Stimulated activated CD8-positive, alpha-beta memory T cell treated with anti-CD3 and anti-CD28 coated beads, Interleukin-4, amount 100 ng/mL, for 4 hours (primary cell): ENCODE measurements around the gene LBR.
A peak's percentile ranks its signal among the peaks of the same experiment; 100 is the strongest.
"Not testable (repeated sequence)": the region's sequence is repeated elsewhere in the genome, so short reads cannot be mapped to it uniquely, and the experiment has no call there.

Experiments
- DNase-seq, 2 donors: peaks; one replicate each; pipeline ENCODE4 v3.0.0-alpha.2; 2020; ENCODE audit warnings: low read depth in 2 of 2, low spot score in 1 of 2

LBR gene

GRCh38 chr1:225427235-225428067 lies at the start of gene LBR:
Gene LBR, minus strand, starts transcription at chr1:225428038. Its CDS starts 3,963 bp downstream, at chr1:225424075.
- no peak for DNase-seq

GRCh38 chr1:225477296-225477911 lies 49.6 kb upstream of the LBR start:
- no peak for DNase-seq

GRCh38 chr1:225476538-225476988 lies 48.7 kb upstream of the LBR start:
- DNase-seq: no peak

GRCh38 chr1:225476100-225476511 lies 48.3 kb upstream of the LBR start:
- DNase-seq: no peak

- peak in 1 of 2 donors; percentile 26 for DNase-seq
Measured at GRCh38 chr1:225474986-225475820, 47.4 kb upstream of the LBR start.

- DNase-seq: no peak
Measured at GRCh38 chr1:225474439-225474985, 46.7 kb upstream of the LBR start.

GRCh38 chr1:225473676-225474438 lies 46.0 kb upstream of the LBR start:
- DNase-seq: not testable (repeated sequence)

GRCh38 chr1:225473266-225473665 lies 45.4 kb upstream of the LBR start:
- not testable (repeated sequence) for DNase-seq

GRCh38 chr1:225471453-225472301 lies 43.8 kb upstream of the LBR start:
- DNase-seq: no peak

- no peak for DNase-seq
Measured at GRCh38 chr1:225471109-225471452, 43.2 kb upstream of the LBR start.

GRCh38 chr1:225470211-225471108 lies 42.6 kb upstream of the LBR start:
- no peak for DNase-seq

- DNase-seq: no peak
Measured at GRCh38 chr1:225469051-225469450, 41.2 kb upstream of the LBR start.

GRCh38 chr1:225468270-225469020 lies 40.6 kb upstream of the LBR start:
- DNase-seq: no peak

GRCh38 chr1:225467193-225468020 lies 39.6 kb upstream of the LBR start:
- DNase-seq: peak; percentile 56 to 61

GRCh38 chr1:225466848-225467192 lies 39.0 kb upstream of the LBR start:
- no peak for DNase-seq

GRCh38 chr1:225465793-225466517 lies 38.1 kb upstream of the LBR start:
- DNase-seq: no peak
